ENCODE data around the gene PPCS.
"Not testable (repeated sequence)": the region's sequence is repeated elsewhere in the genome, so short reads cannot be mapped to it uniquely, and the experiment has no call there.

The PPCS gene

GRCh38 chr1:42479621-42480020 lies 23.3 kb downstream of the PPCS start:
- DNase-seq (ENCODE audit: low read depth), result no peak
- no peak for TF ChIP-seq CTCF (IDR thresholded peaks at IDR 0.05; ENCODE audit: control insufficient read depth, extremely low read depth, insufficient read depth)

GRCh38 chr1:42480921-42481320 lies 24.6 kb downstream of the PPCS start:
- no peak overlapping the region for H3K4me3 ChIP-seq (ENCODE audit: low read depth, low read length)
- DNase-seq (ENCODE audit: low read depth), result no peak
- no peak for TF ChIP-seq CTCF (IDR thresholded peaks at IDR 0.05; ENCODE audit: control insufficient read depth, extremely low read depth, insufficient read depth)

More at GRCh38 chr1:42479621-42480020, 23.3 kb downstream of the PPCS start:
- no peak overlapping the region for H3K4me3 ChIP-seq (ENCODE audit: low read depth, low read length)

GRCh38 chr1:42482635-42483153 lies 26.4 kb downstream of the PPCS start:
- TF ChIP-seq CTCF (IDR thresholded peaks at IDR 0.05; ENCODE audit: control insufficient read depth, extremely low read depth, insufficient read depth), result no peak
- H3K4me3 ChIP-seq (ENCODE audit: low read depth, low read length), result no peak overlapping the region
- DNase-seq (ENCODE audit: low read depth), result no peak

GRCh38 chr1:42484382-42484781 lies 28.0 kb downstream of the PPCS start:
- H3K4me3 ChIP-seq (ENCODE audit: low read depth, low read length), result no peak overlapping the region
- no peak for TF ChIP-seq CTCF (IDR thresholded peaks at IDR 0.05; ENCODE audit: control insufficient read depth, extremely low read depth, insufficient read depth)
- DNase-seq (ENCODE audit: low read depth), result no peak

- no peak for TF ChIP-seq CTCF (IDR thresholded peaks at IDR 0.05; ENCODE audit: control insufficient read depth, extremely low read depth, insufficient read depth)
- DNase-seq (ENCODE audit: low read depth), result no peak
- H3K4me3 ChIP-seq (ENCODE audit: low read depth, low read length), result no peak overlapping the region
These were observed 33.9 kb downstream of the PPCS start for GRCh38 chr1:42490237-42490636.

GRCh38 chr1:42502031-42502430 lies 45.7 kb downstream of the PPCS start:
- H3K4me3 ChIP-seq (ENCODE audit: low read depth, low read length); DNase-seq (ENCODE audit: low read depth): not testable (repeated sequence)

GRCh38 chr1:42504535-42505128 lies 48.3 kb downstream of the PPCS start:
- TF ChIP-seq CTCF (IDR thresholded peaks at IDR 0.05; ENCODE audit: control insufficient read depth, extremely low read depth, insufficient read depth), result no peak
- H3K4me3 ChIP-seq (ENCODE audit: low read depth, low read length), result no peak overlapping the region
- DNase-seq (ENCODE audit: low read depth), result no peak
